PC-9 (cell line): ENCODE results near the gene PFDN4. TPM values are rescaled to one million over a fixed set of nuclear protein-coding genes. Genes with fewer than 3 reads are reported as not detected.

Experiments
- BruUV-seq: library from RNA; stranded (reverse); fragments of 400-500 nt; replicated peaks from 2 replicates; lab custom pipeline; 2021; lab: Mats Ljungman, UMichigan
- CTCF ChIA-PET: fragments of 300-600 bp; sonication (Branson Sonifier 250); formaldehyde crosslinking; loops from one replicate; lab custom pipeline; 2022; ENCODE audit warnings: antibody characterized with exemption; lab: Charles Lee
- POLR2A ChIA-PET: fragments of 300-600 bp; sonication (Branson Sonifier 250); formaldehyde crosslinking; loops from one replicate; lab custom pipeline; 2022; ENCODE audit warnings: antibody characterized with exemption; ENCODE audit not compliant: unreplicated experiment; lab: Charles Lee
- DNase-seq, 2 experiments: peaks; one replicate each; pipeline versions ENCODE4 v3.0.0 to v3.0.0-alpha.2; 2015 to 2022; ENCODE audit warnings: mixed read lengths in 1 of 2
- H2AFZ ChIP-seq: fragments of 200-600 bp; sonication (generic); 2 replicates; pipeline ENCODE4 v1.8.1; 2017; ENCODE audit warnings: antibody characterized with exemption
- H3F3A ChIP-seq: fragments of 200-600 bp; sonication (generic); 2 replicates; pipeline ENCODE4 v1.8.1; 2017; ENCODE audit warnings: antibody characterized with exemption, mild to moderate bottlenecking, low read depth; ENCODE audit not compliant: insufficient read depth
- H3K27ac ChIP-seq: fragments of 200-600 bp; sonication (generic); 2 replicates; pipeline ENCODE4 v1.6.1; 2016; ENCODE audit warnings: mixed run types
- H3K27me3 ChIP-seq: fragments of 200-600 bp; sonication (generic); 2 replicates; pipeline ENCODE4 v1.6.1; 2016; ENCODE audit warnings: low read depth, mixed run types; ENCODE audit not compliant: insufficient read depth
- H3K36me3 ChIP-seq: fragments of 200-600 bp; sonication (generic); 2 replicates; pipeline ENCODE4 v1.6.1; 2016; ENCODE audit warnings: low read depth, mixed run types
- H3K4me1 ChIP-seq: fragments of 200-600 bp; sonication (generic); replicated peaks from 2 replicates; pipeline ENCODE4 v1.6.1; 2016; ENCODE audit warnings: mixed run types; ENCODE audit not compliant: insufficient read depth
- H3K4me2 ChIP-seq: fragments of 200-600 bp; sonication (generic); 2 replicates; pipeline ENCODE4 v1.6.1; 2017; ENCODE audit warnings: mixed run types
- H3K4me3 ChIP-seq: fragments of 200-600 bp; sonication (generic); 2 replicates; pipeline ENCODE4 v1.6.1; 2016; ENCODE audit warnings: mixed run types
- H3K79me2 ChIP-seq: fragments of 200-600 bp; sonication (generic); 2 replicates; pipeline ENCODE4 v1.6.1; 2017; ENCODE audit warnings: low read depth, mixed run types
- H3K9me2 ChIP-seq: fragments of 200-600 bp; sonication (generic); 2 replicates; pipeline ENCODE4 v1.8.1; 2017; ENCODE audit warnings: mild to moderate bottlenecking; ENCODE audit not compliant: insufficient read depth
- H3K9me3 ChIP-seq: fragments of 200-600 bp; sonication (generic); 2 replicates; pipeline ENCODE4 v1.8.1; 2016; ENCODE audit warnings: low read depth; ENCODE audit not compliant: insufficient read depth
- H4K20me1 ChIP-seq: fragments of 200-600 bp; sonication (generic); 2 replicates; pipeline ENCODE4 v1.8.1; 2017; ENCODE audit not compliant: insufficient read depth
- CTCF ChIP-seq: fragments of 200-600 bp; sonication (generic); conservative IDR thresholded peaks from 2 replicates; pipeline ENCODE4 v1.6.1; 2017; ENCODE audit warnings: mixed run types, antibody characterized with exemption, mild to moderate bottlenecking, moderate library complexity
- EZH2 ChIP-seq: fragments of 200-600 bp; sonication (generic); IDR thresholded peaks from 2 replicates; pipeline ENCODE4 v1.8.0; 2017; ENCODE audit warnings: antibody characterized with exemption, low read depth
- intact Hi-C: fragments of 100-400 bp; cut with micrococcal nuclease; formaldehyde crosslinking; loops from one replicate; pipeline ENCODE4 v1.10.0; 2022; ENCODE audit not compliant: unreplicated experiment
- total RNA-seq: library from RNA; stranded (reverse); gene quantifications from 2 replicates; pipeline ENCODE4 v1.2.3, GENCODE V29; 2021

Gene PFDN4
- total RNA-seq, 1 experiment from 2014 or later: 49.5 TPM

- peaks cover 11% of the 10 kb centered on the region; the same call in 1 of the 2 replicates for H3K9me3 ChIP-seq
- no peaks in the 10 kb centered on the region for H4K20me1 ChIP-seq
- H3K4me1 ChIP-seq: no peaks in the 10 kb centered on the region; the same call in 1 of the 2 replicates
- 0 out of 2 replicates have a peak, but pooled peaks cover 3% of the 10 kb centered on the region for H3K9me2 ChIP-seq
- H3K4me2 ChIP-seq: no peak overlapping the region
- DNase-seq: no peak
- no peak overlapping the region for H2AFZ ChIP-seq
- no TSS peak for BruUV-seq
- H3K36me3 ChIP-seq: no peaks in the 10 kb centered on the region
- no peaks in the 10 kb centered on the region for H3K27me3 ChIP-seq
- no peak overlapping the region for H3K4me3 ChIP-seq
- no peak for TF ChIP-seq EZH2
- TF ChIP-seq CTCF: no peak
- H3F3A ChIP-seq: peaks cover 7% of the 10 kb centered on the region; the same call in 1 of the 2 replicates
- H3K27ac ChIP-seq: no peak overlapping the region
- intact Hi-C loops: loop anchor here (10.0 kb wide), 2 partner anchors 155 to 245 kb away; partner anchors contain the start of gene DOK5
- ChIA-PET POLR2A (no interaction called here), CTCF (no interaction called here)
- no peaks in the 10 kb centered on the region for H3K79me2 ChIP-seq
These were observed 21.8 kb downstream of the PFDN4 start for GRCh38 chr20:54229566-54230160.

- no peaks in the 10 kb centered on the region for H4K20me1 ChIP-seq
- no peaks in the 10 kb centered on the region for H3K36me3 ChIP-seq
- H2AFZ ChIP-seq: no peak overlapping the region
- intact Hi-C loops: no loop called here
- no peaks in the 10 kb centered on the region for H3K9me2 ChIP-seq
- no peaks in the 10 kb centered on the region for H3K27me3 ChIP-seq
- CTCF ChIA-PET: no interaction called here
- no TSS peak for BruUV-seq
- H3K4me2 ChIP-seq: no peak overlapping the region
- peaks cover 11% of the 10 kb centered on the region; the same call in 1 of the 2 replicates for H3K9me3 ChIP-seq
- DNase-seq: no peak
- H3K27ac ChIP-seq: no peak overlapping the region
- no peaks in the 10 kb centered on the region for H3K79me2 ChIP-seq
- POLR2A ChIA-PET: no interaction called here
- no peaks in the 10 kb centered on the region; the same call in 1 of the 2 replicates for H3K4me1 ChIP-seq
- no peak overlapping the region for H3K4me3 ChIP-seq
- H3F3A ChIP-seq: peaks cover 7% of the 10 kb centered on the region; the same call in 1 of the 2 replicates
- TF ChIP-seq CTCF: no peak
- TF ChIP-seq EZH2: no peak
These were observed 23.1 kb downstream of the PFDN4 start for GRCh38 chr20:54231036-54231435.

GRCh38 chr20:54234991-54235390 is 27.1 kb downstream of the PFDN4 start:
- H3K9me2 ChIP-seq: no peaks in the 10 kb centered on the region
- H3K4me2 ChIP-seq: no peak overlapping the region
- H3K9me3 ChIP-seq: peaks cover 7% of the 10 kb centered on the region; the same call in 1 of the 2 replicates
- no peaks in the 10 kb centered on the region for H3F3A ChIP-seq
- ChIA-PET POLR2A (no interaction called here), CTCF (no interaction called here)
- BruUV-seq: no TSS peak
- H3K36me3 ChIP-seq: no peaks in the 10 kb centered on the region
- no peak overlapping the region for H3K4me3 ChIP-seq
- no peaks in the 10 kb centered on the region for H4K20me1 ChIP-seq
- H2AFZ ChIP-seq: no peak overlapping the region
- H3K27me3 ChIP-seq: no peaks in the 10 kb centered on the region
- no peak for TF ChIP-seq CTCF
- TF ChIP-seq EZH2: no peak
- intact Hi-C loops: no loop called here
- H3K79me2 ChIP-seq: no peaks in the 10 kb centered on the region
- DNase-seq: no peak
- H3K4me1 ChIP-seq: no peaks in the 10 kb centered on the region
- H3K27ac ChIP-seq: no peak overlapping the region
